GM23338 (cell line): Measurements from ENCODE around the gene CMTR1. TPM values are rescaled to one million over a fixed set of nuclear protein-coding genes. Genes with fewer than 3 reads are reported as not detected.

ENCODE experiments used
- ATAC-seq: fragments of 200-7000 bp; cut with Tn5 transposase; 3 replicates; pipeline ENCODE4 v1.9.1; 2020
- DNase-seq: peaks from one replicate; pipeline ENCODE4 v3.0.0-alpha.2; 2015; ENCODE audit warnings: low spot score
- H2AFZ ChIP-seq: fragments of 200-600 bp; sonication (generic); 2 replicates; pipeline ENCODE4 v1.8.0; 2016; ENCODE audit warnings: antibody characterized with exemption, mild to moderate bottlenecking, moderate library complexity
- H3F3A ChIP-seq: fragments of 200-600 bp; sonication (generic); replicated peaks from 2 replicates; pipeline ENCODE4 v1.8.0; 2017; ENCODE audit warnings: antibody characterized with exemption, mixed run types, low read depth
- H3K27ac ChIP-seq: fragments of 200-600 bp; sonication (generic); 2 replicates; pipeline ENCODE4 v1.6.1; 2016; ENCODE audit warnings: low read depth
- H3K27me3 ChIP-seq: fragments of 200-600 bp; sonication (generic); 2 replicates; pipeline ENCODE4 v1.8.0; 2016; ENCODE audit warnings: mild to moderate bottlenecking, mixed run types, moderate library complexity; ENCODE audit not compliant: insufficient read depth
- H3K36me3 ChIP-seq: fragments of 200-600 bp; sonication (generic); 2 replicates; pipeline ENCODE4 v1.8.0; 2016; ENCODE audit warnings: mild to moderate bottlenecking; ENCODE audit not compliant: insufficient read depth
- H3K4me1 ChIP-seq: fragments of 200-600 bp; sonication (generic); 2 replicates; pipeline ENCODE4 v1.8.0; 2016; ENCODE audit warnings: mild to moderate bottlenecking, moderate library complexity; ENCODE audit not compliant: insufficient read depth
- H3K4me2 ChIP-seq: fragments of 200-600 bp; sonication (generic); 2 replicates; pipeline ENCODE4 v1.7.1; 2017; ENCODE audit warnings: mixed run types
- H3K4me3 ChIP-seq: fragments of 200-600 bp; sonication (generic); 2 replicates; pipeline ENCODE4 v1.6.1; 2016; ENCODE audit warnings: mixed run types
- H3K79me2 ChIP-seq: fragments of 200-600 bp; sonication (generic); replicated peaks from 2 replicates; pipeline ENCODE4 v1.8.0; 2017; ENCODE audit warnings: mild to moderate bottlenecking; ENCODE audit not compliant: insufficient read depth
- H3K9me2 ChIP-seq: fragments of 200-600 bp; sonication (generic); 2 replicates; pipeline ENCODE4 v1.8.0; 2017; ENCODE audit not compliant: insufficient read depth
- H4K20me1 ChIP-seq: fragments of 200-600 bp; sonication (generic); replicated peaks from 2 replicates; pipeline ENCODE4 v1.8.0; 2017; ENCODE audit warnings: mild to moderate bottlenecking; ENCODE audit not compliant: insufficient read depth
- H3K27ac Mint-ChIP-seq: 2 replicates; pipeline ENCODE4 v1.8.0; 2020; ENCODE audit warnings: inconsistent platforms, mild to moderate bottlenecking, moderate library complexity, mixed read lengths
- H3K27me3 Mint-ChIP-seq: 3 replicates; pipeline ENCODE4 v1.8.0; 2022; ENCODE audit warnings: low read depth, mild to moderate bottlenecking, moderate library complexity, mixed read lengths, inconsistent platforms; ENCODE audit not compliant: insufficient read depth, poor library complexity
- H3K36me3 Mint-ChIP-seq: 3 replicates; pipeline ENCODE4 v1.8.0; 2021; ENCODE audit warnings: low read depth, mild to moderate bottlenecking, inconsistent platforms, moderate library complexity, mixed read lengths
- H3K4me1 Mint-ChIP-seq: 3 replicates; pipeline ENCODE4 v1.8.0; 2020; ENCODE audit warnings: mild to moderate bottlenecking, inconsistent platforms, mixed read lengths
- H3K4me3 Mint-ChIP-seq: 3 replicates; pipeline ENCODE4 v1.8.0; 2021; ENCODE audit warnings: moderate library complexity, mild to moderate bottlenecking, inconsistent platforms, mixed read lengths
- H3K9me3 Mint-ChIP-seq: 3 replicates; pipeline ENCODE4 v1.8.0; 2020; ENCODE audit warnings: moderate library complexity, mild to moderate bottlenecking, inconsistent platforms, mixed read lengths
- CREB1 ChIP-seq: fragments of 250-450 bp; sonication (Bioruptor Pico); IDR thresholded peaks from 2 replicates; pipeline ENCODE4 v1.5.0; 2020; ENCODE audit warnings: low read depth, mild to moderate bottlenecking, moderate library complexity
- EZH2 ChIP-seq: fragments of 200-600 bp; sonication (generic); IDR thresholded peaks from one replicate; pipeline ENCODE4 v1.8.0; 2017; ENCODE audit warnings: antibody characterized with exemption, mild to moderate bottlenecking, low read depth; ENCODE audit not compliant: unreplicated experiment
- EZH2phosphoT487 ChIP-seq: fragments of 200-600 bp; sonication (generic); IDR thresholded peaks from one replicate; pipeline ENCODE4 v1.8.1; 2018; ENCODE audit warnings: antibody characterized with exemption; ENCODE audit not compliant: unreplicated experiment
- JUNB ChIP-seq: IDR thresholded peaks from one replicate; pipeline ENCODE4 v1.6.1; 2016; ENCODE audit warnings: antibody characterized with exemption; ENCODE audit not compliant: unreplicated experiment
- NANOG ChIP-seq: IDR thresholded peaks from 2 replicates; pipeline ENCODE4 v1.6.1; 2016; ENCODE audit warnings: antibody characterized with exemption, borderline replicate concordance
- POLR2AphosphoS5 ChIP-seq: IDR thresholded peaks from 2 replicates; pipeline ENCODE4 v1.6.1; 2016; ENCODE audit warnings: antibody characterized with exemption, low read depth
- STAT1 ChIP-seq: IDR thresholded peaks from one replicate; pipeline ENCODE4 v1.6.1; 2016; ENCODE audit warnings: antibody characterized with exemption; ENCODE audit not compliant: unreplicated experiment
- ZNF114 ChIP-seq: fragments of 250-450 bp; sonication (Bioruptor Pico); IDR thresholded peaks from 2 replicates; pipeline ENCODE4 v1.5.0; 2020; ENCODE audit warnings: mild to moderate bottlenecking, moderate library complexity
- ZNF331 ChIP-seq: fragments of 250-450 bp; sonication (Bioruptor Pico); IDR thresholded peaks from 2 replicates; pipeline ENCODE4 v1.5.0; 2020; ENCODE audit warnings: low read depth, mild to moderate bottlenecking, moderate library complexity
- polyA plus RNA-seq: library from polyadenylated mRNA; unstranded; fragments of >200 nt; fragmentation: Nextera tagmentation; extraction: Ambion mirVana; gene quantifications from 2 replicates; pipeline ENCODE4 v1.2.1, GENCODE V29; 2016
- total RNA-seq: library from RNA; depleted of rRNA; stranded (reverse); fragments of >200 nt; shearing (Covaris generic); gene quantifications from 2 replicates; pipeline ENCODE4 v1.2.3, GENCODE V29; 2014
- TF ChIP-seq, protein P1 (sequence below): IDR thresholded peaks from one replicate; pipeline ENCODE4 v1.6.1; 2018; ENCODE audit warnings: antibody characterized with exemption; ENCODE audit not compliant: unreplicated experiment
- TF ChIP-seq, protein P2 (sequence below): IDR thresholded peaks from 2 replicates; pipeline ENCODE4 v1.6.1; 2016; ENCODE audit warnings: antibody characterized with exemption
- TF ChIP-seq, protein P3 (sequence below), 2 experiments: fragments of 200-600 bp in 1 of 2; sonication (generic) in 1 of 2; conservative IDR thresholded peaks; 2 replicates each; pipeline versions ENCODE4 v1.5.1 to v1.6.1; 2016 to 2017; ENCODE audit warnings: antibody characterized with exemption in 2 of 2, low read depth in 2 of 2, mild to moderate bottlenecking in 2 of 2, moderate library complexity in 1 of 2
- TF ChIP-seq, protein P4 (sequence below): fragments of 250-450 bp; sonication (Bioruptor Pico); IDR thresholded peaks from 2 replicates; pipeline ENCODE4 v1.5.0; 2020; ENCODE audit warnings: mild to moderate bottlenecking, moderate library complexity

The CMTR1 gene
- total and polyA plus RNA-seq, 2 experiments from 2014 or later = 7.3 to 36.4 TPM

DNA sequence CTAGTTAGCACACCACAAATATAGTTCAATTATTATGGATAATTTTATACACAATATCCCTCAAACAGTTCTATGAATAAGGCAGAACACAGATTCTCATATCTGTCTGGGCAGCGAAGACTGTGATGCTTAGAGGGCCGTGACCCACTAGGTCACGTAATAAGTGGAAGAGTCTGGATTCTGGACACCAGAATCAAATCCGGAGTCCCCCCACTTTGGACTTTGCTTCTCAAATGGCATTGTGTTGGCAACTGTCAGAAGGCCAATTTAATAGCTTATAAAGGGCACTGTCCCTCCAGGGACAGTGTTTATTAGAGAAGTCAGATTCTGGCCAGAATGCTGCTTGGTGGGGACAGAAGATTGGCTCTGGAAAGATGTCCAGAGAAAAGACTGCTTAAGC, 73.5 kb downstream of the CMTR1 start:
- TF ChIP-seq STAT1 = no peak
- no peak for TF ChIP-seq JUNB
- no peak for TF ChIP-seq ZNF114
- TF ChIP-seq, protein P1, sequence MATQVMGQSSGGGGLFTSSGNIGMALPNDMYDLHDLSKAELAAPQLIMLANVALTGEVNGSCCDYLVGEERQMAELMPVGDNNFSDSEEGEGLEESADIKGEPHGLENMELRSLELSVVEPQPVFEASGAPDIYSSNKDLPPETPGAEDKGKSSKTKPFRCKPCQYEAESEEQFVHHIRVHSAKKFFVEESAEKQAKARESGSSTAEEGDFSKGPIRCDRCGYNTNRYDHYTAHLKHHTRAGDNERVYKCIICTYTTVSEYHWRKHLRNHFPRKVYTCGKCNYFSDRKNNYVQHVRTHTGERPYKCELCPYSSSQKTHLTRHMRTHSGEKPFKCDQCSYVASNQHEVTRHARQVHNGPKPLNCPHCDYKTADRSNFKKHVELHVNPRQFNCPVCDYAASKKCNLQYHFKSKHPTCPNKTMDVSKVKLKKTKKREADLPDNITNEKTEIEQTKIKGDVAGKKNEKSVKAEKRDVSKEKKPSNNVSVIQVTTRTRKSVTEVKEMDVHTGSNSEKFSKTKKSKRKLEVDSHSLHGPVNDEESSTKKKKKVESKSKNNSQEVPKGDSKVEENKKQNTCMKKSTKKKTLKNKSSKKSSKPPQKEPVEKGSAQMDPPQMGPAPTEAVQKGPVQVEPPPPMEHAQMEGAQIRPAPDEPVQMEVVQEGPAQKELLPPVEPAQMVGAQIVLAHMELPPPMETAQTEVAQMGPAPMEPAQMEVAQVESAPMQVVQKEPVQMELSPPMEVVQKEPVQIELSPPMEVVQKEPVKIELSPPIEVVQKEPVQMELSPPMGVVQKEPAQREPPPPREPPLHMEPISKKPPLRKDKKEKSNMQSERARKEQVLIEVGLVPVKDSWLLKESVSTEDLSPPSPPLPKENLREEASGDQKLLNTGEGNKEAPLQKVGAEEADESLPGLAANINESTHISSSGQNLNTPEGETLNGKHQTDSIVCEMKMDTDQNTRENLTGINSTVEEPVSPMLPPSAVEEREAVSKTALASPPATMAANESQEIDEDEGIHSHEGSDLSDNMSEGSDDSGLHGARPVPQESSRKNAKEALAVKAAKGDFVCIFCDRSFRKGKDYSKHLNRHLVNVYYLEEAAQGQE = no peak
- TF ChIP-seq POLR2AphosphoS5 = no peak
- TF ChIP-seq CREB1 (CRISPR knock-in tag) = no peak
- no peak for TF ChIP-seq NANOG
- no peak for TF ChIP-seq ZNF331 (CRISPR knock-in tag)
- TF ChIP-seq, protein P2, sequence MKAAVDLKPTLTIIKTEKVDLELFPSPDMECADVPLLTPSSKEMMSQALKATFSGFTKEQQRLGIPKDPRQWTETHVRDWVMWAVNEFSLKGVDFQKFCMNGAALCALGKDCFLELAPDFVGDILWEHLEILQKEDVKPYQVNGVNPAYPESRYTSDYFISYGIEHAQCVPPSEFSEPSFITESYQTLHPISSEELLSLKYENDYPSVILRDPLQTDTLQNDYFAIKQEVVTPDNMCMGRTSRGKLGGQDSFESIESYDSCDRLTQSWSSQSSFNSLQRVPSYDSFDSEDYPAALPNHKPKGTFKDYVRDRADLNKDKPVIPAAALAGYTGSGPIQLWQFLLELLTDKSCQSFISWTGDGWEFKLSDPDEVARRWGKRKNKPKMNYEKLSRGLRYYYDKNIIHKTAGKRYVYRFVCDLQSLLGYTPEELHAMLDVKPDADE = no peak
- TF ChIP-seq, protein P3, sequence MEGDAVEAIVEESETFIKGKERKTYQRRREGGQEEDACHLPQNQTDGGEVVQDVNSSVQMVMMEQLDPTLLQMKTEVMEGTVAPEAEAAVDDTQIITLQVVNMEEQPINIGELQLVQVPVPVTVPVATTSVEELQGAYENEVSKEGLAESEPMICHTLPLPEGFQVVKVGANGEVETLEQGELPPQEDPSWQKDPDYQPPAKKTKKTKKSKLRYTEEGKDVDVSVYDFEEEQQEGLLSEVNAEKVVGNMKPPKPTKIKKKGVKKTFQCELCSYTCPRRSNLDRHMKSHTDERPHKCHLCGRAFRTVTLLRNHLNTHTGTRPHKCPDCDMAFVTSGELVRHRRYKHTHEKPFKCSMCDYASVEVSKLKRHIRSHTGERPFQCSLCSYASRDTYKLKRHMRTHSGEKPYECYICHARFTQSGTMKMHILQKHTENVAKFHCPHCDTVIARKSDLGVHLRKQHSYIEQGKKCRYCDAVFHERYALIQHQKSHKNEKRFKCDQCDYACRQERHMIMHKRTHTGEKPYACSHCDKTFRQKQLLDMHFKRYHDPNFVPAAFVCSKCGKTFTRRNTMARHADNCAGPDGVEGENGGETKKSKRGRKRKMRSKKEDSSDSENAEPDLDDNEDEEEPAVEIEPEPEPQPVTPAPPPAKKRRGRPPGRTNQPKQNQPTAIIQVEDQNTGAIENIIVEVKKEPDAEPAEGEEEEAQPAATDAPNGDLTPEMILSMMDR (conservative IDR thresholded peaks at IDR 0.05; ENCODE audit: low read depth in 2 of 2) = no peak
- TF ChIP-seq EZH2phosphoT487 = no peak
- TF ChIP-seq, protein P4, sequence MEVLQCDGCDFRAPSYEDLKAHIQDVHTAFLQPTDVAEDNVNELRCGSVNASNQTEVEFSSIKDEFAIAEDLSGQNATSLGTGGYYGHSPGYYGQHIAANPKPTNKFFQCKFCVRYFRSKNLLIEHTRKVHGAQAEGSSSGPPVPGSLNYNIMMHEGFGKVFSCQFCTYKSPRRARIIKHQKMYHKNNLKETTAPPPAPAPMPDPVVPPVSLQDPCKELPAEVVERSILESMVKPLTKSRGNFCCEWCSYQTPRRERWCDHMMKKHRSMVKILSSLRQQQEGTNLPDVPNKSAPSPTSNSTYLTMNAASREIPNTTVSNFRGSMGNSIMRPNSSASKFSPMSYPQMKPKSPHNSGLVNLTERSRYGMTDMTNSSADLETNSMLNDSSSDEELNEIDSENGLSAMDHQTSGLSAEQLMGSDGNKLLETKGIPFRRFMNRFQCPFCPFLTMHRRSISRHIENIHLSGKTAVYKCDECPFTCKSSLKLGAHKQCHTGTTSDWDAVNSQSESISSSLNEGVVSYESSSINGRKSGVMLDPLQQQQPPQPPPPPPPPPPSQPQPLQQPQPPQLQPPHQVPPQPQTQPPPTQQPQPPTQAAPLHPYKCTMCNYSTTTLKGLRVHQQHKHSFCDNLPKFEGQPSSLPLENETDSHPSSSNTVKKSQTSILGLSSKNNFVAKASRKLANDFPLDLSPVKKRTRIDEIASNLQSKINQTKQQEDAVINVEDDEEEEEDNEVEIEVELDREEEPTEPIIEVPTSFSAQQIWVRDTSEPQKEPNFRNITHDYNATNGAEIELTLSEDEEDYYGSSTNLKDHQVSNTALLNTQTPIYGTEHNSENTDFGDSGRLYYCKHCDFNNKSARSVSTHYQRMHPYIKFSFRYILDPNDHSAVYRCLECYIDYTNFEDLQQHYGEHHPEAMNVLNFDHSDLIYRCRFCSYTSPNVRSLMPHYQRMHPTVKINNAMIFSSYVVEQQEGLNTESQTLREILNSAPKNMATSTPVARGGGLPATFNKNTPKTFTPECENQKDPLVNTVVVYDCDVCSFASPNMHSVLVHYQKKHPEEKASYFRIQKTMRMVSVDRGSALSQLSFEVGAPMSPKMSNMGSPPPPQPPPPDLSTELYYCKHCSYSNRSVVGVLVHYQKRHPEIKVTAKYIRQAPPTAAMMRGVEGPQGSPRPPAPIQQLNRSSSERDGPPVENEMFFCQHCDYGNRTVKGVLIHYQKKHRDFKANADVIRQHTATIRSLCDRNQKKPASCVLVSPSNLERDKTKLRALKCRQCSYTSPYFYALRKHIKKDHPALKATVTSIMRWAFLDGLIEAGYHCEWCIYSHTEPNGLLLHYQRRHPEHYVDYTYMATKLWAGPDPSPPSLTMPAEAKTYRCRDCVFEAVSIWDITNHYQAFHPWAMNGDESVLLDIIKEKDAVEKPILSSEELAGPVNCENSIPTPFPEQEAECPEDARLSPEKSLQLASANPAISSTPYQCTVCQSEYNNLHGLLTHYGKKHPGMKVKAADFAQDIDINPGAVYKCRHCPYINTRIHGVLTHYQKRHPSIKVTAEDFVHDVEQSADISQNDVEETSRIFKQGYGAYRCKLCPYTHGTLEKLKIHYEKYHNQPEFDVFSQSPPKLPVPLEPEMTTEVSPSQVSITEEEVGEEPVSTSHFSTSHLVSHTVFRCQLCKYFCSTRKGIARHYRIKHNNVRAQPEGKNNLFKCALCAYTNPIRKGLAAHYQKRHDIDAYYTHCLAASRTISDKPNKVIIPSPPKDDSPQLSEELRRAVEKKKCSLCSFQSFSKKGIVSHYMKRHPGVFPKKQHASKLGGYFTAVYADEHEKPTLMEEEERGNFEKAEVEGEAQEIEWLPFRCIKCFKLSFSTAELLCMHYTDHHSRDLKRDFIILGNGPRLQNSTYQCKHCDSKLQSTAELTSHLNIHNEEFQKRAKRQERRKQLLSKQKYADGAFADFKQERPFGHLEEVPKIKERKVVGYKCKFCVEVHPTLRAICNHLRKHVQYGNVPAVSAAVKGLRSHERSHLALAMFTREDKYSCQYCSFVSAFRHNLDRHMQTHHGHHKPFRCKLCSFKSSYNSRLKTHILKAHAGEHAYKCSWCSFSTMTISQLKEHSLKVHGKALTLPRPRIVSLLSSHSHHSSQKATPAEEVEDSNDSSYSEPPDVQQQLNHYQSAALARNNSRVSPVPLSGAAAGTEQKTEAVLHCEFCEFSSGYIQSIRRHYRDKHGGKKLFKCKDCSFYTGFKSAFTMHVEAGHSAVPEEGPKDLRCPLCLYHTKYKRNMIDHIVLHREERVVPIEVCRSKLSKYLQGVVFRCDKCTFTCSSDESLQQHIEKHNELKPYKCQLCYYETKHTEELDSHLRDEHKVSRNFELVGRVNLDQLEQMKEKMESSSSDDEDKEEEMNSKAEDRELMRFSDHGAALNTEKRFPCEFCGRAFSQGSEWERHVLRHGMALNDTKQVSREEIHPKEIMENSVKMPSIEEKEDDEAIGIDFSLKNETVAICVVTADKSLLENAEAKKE (CRISPR knock-in tag) = no peak
- TF ChIP-seq EZH2 = no peak
- H3K9me3 Mint-ChIP-seq = no peaks in the 10 kb centered on the region
- no peak for ATAC-seq

More for the DNA sequence above, 73.5 kb downstream of the CMTR1 start:
- Mint-ChIP-seq H3K27me3 (peaks cover 17% of the 10 kb centered on the region), H3K4me1 (peaks cover 31% of the 10 kb centered on the region), H3K4me3 (no peak overlapping the region), H3K36me3 (no peaks in the 10 kb centered on the region; the same call in 2 of the 3 replicates), H3K27ac (no peak overlapping the region)
- peaks cover 7% of the 10 kb centered on the region; the same call in 1 of the 2 replicates for H3F3A ChIP-seq
- no peak for DNase-seq
- peaks cover 9% of the 10 kb centered on the region for H3K27me3 ChIP-seq
- no peak overlapping the region for H3K27ac ChIP-seq
- H3K4me1 ChIP-seq = peaks cover 11% of the 10 kb centered on the region
- H3K36me3 ChIP-seq = no peaks in the 10 kb centered on the region
- no peak overlapping the region for H3K4me3 ChIP-seq
- H3K4me2 ChIP-seq = no peak overlapping the region
- 0 out of 2 replicates have a peak overlapping the region, but pooled peaks have one; percentile 38 for H2AFZ ChIP-seq
- no peaks in the 10 kb centered on the region for H4K20me1 ChIP-seq
- H3K9me2 ChIP-seq = no peaks in the 10 kb centered on the region; the same call in 1 of the 2 replicates
- no peaks in the 10 kb centered on the region for H3K79me2 ChIP-seq
